H1 (cell line): ENCODE data around the gene CAMTA1. TPM values are rescaled to one million over a fixed set of nuclear protein-coding genes. Genes with fewer than 3 reads are reported as not detected.

Experiments
- CTCF ChIA-PET: fragments of 300-600 bp; sonication (Branson Sonifier 250); formaldehyde crosslinking; loops from one replicate; lab custom pipeline; 2021; ENCODE audit not compliant: partially characterized antibody; lab: Charles Lee
- POLR2A ChIA-PET: fragments of 300-600 bp; sonication (Branson Sonifier 250); formaldehyde crosslinking; loops from one replicate; lab custom pipeline; 2021; ENCODE audit warnings: inconsistent platforms; ENCODE audit not compliant: partially characterized antibody; lab: Charles Lee
- DNase-seq, 2 experiments: peaks; one replicate each; pipeline versions ENCODE4 v3.0.0 to v3.0.0-alpha.2; 2010 to 2022; ENCODE audit warnings: low spot score in 2 of 2, low read depth in 1 of 2, mixed read lengths in 1 of 2
- FAIRE-seq: peaks from 2 replicates; lab custom pipeline; 2011; peaks lifted over from hg19 to GRCh38; lab: Jason Lieb, UNC
- H2AFZ ChIP-seq: 2 replicates; pipeline ENCODE4 v1.8.1; 2012; ENCODE audit warnings: low read length, inconsistent platforms
- H2AK5ac ChIP-seq: 2 replicates; pipeline ENCODE4 v1.6.1; 2013; ENCODE audit warnings: low read depth, low read length
- H2BK120ac ChIP-seq: replicated peaks from 2 replicates; pipeline ENCODE3; 2013; ENCODE audit warnings: low read depth, low read length, inconsistent platforms
- H2BK12ac ChIP-seq: 2 replicates; pipeline ENCODE4 v1.6.1; 2013; ENCODE audit warnings: low read depth, low read length
- H2BK15ac ChIP-seq: 2 replicates; pipeline ENCODE4 v1.6.1; 2013; ENCODE audit warnings: low read length
- H2BK20ac ChIP-seq: 2 replicates; pipeline ENCODE4 v1.6.1; 2013; ENCODE audit warnings: low read length
- H2BK5ac ChIP-seq: 2 replicates; pipeline ENCODE4 v1.6.1; 2013; ENCODE audit warnings: low read depth, low read length
- H3K14ac ChIP-seq: 2 replicates; pipeline ENCODE4 v1.6.1; 2013; ENCODE audit warnings: inconsistent platforms; ENCODE audit not compliant: insufficient read length
- H3K18ac ChIP-seq: 2 replicates; pipeline ENCODE4 v1.6.1; 2013; ENCODE audit warnings: low read length; ENCODE audit errors: extremely low read depth
- H3K23ac ChIP-seq: 2 replicates; pipeline ENCODE4 v1.6.1; 2013; ENCODE audit warnings: inconsistent platforms; ENCODE audit not compliant: insufficient read length
- H3K23me2 ChIP-seq: 2 replicates; pipeline ENCODE4 v1.6.1; 2013; ENCODE audit warnings: low read depth, low read length
- H3K27ac ChIP-seq: 2 replicates; pipeline ENCODE4 v1.6.1; 2011; ENCODE audit warnings: low read depth, low read length, inconsistent platforms
- H3K27me3 ChIP-seq, 4 experiments: replicated peaks in 1 of 4; 1 replicate in 1 of 4; 2 replicates in 3 of 4; pipeline versions ENCODE4 v1.6.1 to v1.8.1; 2011 to 2013; ENCODE audit warnings: low read length in 3 of 4, mild to moderate bottlenecking in 3 of 4, inconsistent platforms in 2 of 4, mixed read lengths in 2 of 4, moderate library complexity in 1 of 4; ENCODE audit not compliant: control insufficient read depth in 3 of 4, insufficient read depth in 3 of 4; ENCODE audit errors: extremely low read depth in 1 of 4
- H3K36me3 ChIP-seq, 4 experiments: 2 replicates each; pipeline versions ENCODE4 v1.6.1 to v1.8.1; 2011 to 2013; ENCODE audit warnings: mild to moderate bottlenecking in 4 of 4, low read length in 3 of 4, moderate library complexity in 2 of 4, control low read depth in 1 of 4, inconsistent platforms in 1 of 4; ENCODE audit not compliant: insufficient read depth in 4 of 4, control insufficient read depth in 2 of 4
- H3K4ac ChIP-seq: replicated peaks from 2 replicates; pipeline ENCODE3; 2013; ENCODE audit warnings: low read length, low read depth, mixed read lengths, inconsistent platforms; ENCODE audit not compliant: insufficient read length
- H3K4me1 ChIP-seq, 4 experiments: replicated peaks in 1 of 4; 1 replicate in 1 of 4; 2 replicates in 3 of 4; pipeline versions ENCODE4 v1.6.1 to v1.8.1; 2011 to 2013; ENCODE audit warnings: low read length in 3 of 4, inconsistent platforms in 2 of 4, mixed read lengths in 1 of 4; ENCODE audit not compliant: insufficient read depth in 4 of 4, control insufficient read depth in 3 of 4
- H3K4me2 ChIP-seq, 2 experiments: 2 replicates each; pipeline versions ENCODE4 v1.6.1 to v1.8.1; 2011 to 2013; ENCODE audit warnings: low read depth in 2 of 2, low read length in 2 of 2, control low read depth in 1 of 2, inconsistent platforms in 1 of 2, mild to moderate bottlenecking in 1 of 2; ENCODE audit not compliant: insufficient read depth in 1 of 2
- H3K4me3 ChIP-seq, 4 experiments: fragments of 200-600, 300-600 bp in 1 of 4; sonication (generic), shearing (Covaris generic), sonication (Bioruptor Twin) in 1 of 4; 2 replicates each; pipeline versions ENCODE4 v1.5.1 to v1.8.1; 2011 to 2016; ENCODE audit warnings: low read length in 4 of 4, low read depth in 3 of 4, control low read depth in 2 of 4, inconsistent platforms in 2 of 4, mild to moderate bottlenecking in 2 of 4, mixed read lengths in 1 of 4, moderate library complexity in 1 of 4; ENCODE audit not compliant: insufficient read depth in 2 of 4; ENCODE audit errors: extremely low read depth in 1 of 4
- H3K56ac ChIP-seq: replicated peaks from 2 replicates; pipeline ENCODE3; 2013; ENCODE audit warnings: low read depth, mild to moderate bottlenecking, mixed read lengths, low read length, inconsistent platforms; ENCODE audit not compliant: insufficient read length
- H3K79me1 ChIP-seq: 2 replicates; pipeline ENCODE4 v1.6.1; 2013; ENCODE audit warnings: low read depth, low read length, control low read depth
- H3K79me2 ChIP-seq, 2 experiments: 2 replicates each; pipeline versions ENCODE4 v1.6.1 to v1.8.1; 2012 to 2013; ENCODE audit warnings: low read length in 2 of 2, mild to moderate bottlenecking in 2 of 2, inconsistent platforms in 1 of 2; ENCODE audit not compliant: insufficient read depth in 2 of 2, control insufficient read depth in 1 of 2
- H3K9ac ChIP-seq, 4 experiments: replicated peaks in 1 of 4; 1 replicate in 1 of 4; 2 replicates in 3 of 4; pipeline versions ENCODE4 v1.6.1 to v1.8.1; 2011 to 2013; ENCODE audit warnings: low read depth in 3 of 4, low read length in 3 of 4, control low read depth in 2 of 4, mild to moderate bottlenecking in 2 of 4, moderate library complexity in 2 of 4, inconsistent platforms in 1 of 4; ENCODE audit errors: extremely low read depth in 1 of 4
- H3K9me3 ChIP-seq, 2 experiments: 2 replicates each; pipeline versions ENCODE4 v1.6.1 to v1.8.1; 2012 to 2013; ENCODE audit warnings: mild to moderate bottlenecking in 2 of 2, moderate library complexity in 2 of 2, control low read depth in 1 of 2, inconsistent platforms in 1 of 2, low read depth in 1 of 2, low read length in 1 of 2, mixed read lengths in 1 of 2; ENCODE audit not compliant: insufficient read depth in 2 of 2
- H4K20me1 ChIP-seq, 2 experiments: replicated peaks in 1 of 2; 2 replicates each; pipeline versions ENCODE3 to v1.8.1; 2011 to 2013; ENCODE audit warnings: inconsistent platforms in 2 of 2, low read length in 2 of 2, mild to moderate bottlenecking in 1 of 2; ENCODE audit not compliant: insufficient read depth in 2 of 2, control insufficient read depth in 1 of 2
- H4K5ac ChIP-seq: 2 replicates; pipeline ENCODE4 v1.6.1; 2013; ENCODE audit warnings: low read length, low read depth, mixed read lengths, inconsistent platforms; ENCODE audit not compliant: insufficient read length
- H4K8ac ChIP-seq: 2 replicates; pipeline ENCODE4 v1.8.0; 2013; ENCODE audit warnings: mild to moderate bottlenecking, moderate library complexity, low read length, inconsistent platforms; ENCODE audit not compliant: insufficient read depth; ENCODE audit errors: extremely low read depth
- H4K91ac ChIP-seq: replicated peaks from 2 replicates; pipeline ENCODE3; 2013; ENCODE audit warnings: low read length, mixed read lengths, inconsistent platforms; ENCODE audit not compliant: insufficient read length
- POU5F1 ChIP-seq: IDR thresholded peaks from 2 replicates; pipeline ENCODE4 v1.6.1; 2011; ENCODE audit warnings: low read depth, mild to moderate bottlenecking, low read length, moderate library complexity
- RAD21 ChIP-seq, 2 experiments: IDR thresholded peaks in 1 of 2; conservative IDR thresholded peaks in 1 of 2; 2 replicates each; pipeline ENCODE4 v1.6.1; 2011; ENCODE audit warnings: low read depth in 2 of 2, low read length in 2 of 2, improper control_type of control experiment in 1 of 2, inconsistent platforms in 1 of 2, mild to moderate bottlenecking in 1 of 2, moderate library complexity in 1 of 2
- WGBS, 2 experiments: shearing (Covaris generic) in 1 of 2; methylation state at CpG; one replicate each; pipeline versions ENCODE4 v1.1.6 to v1.1.7; 2013 to 2015; ENCODE audit warnings: low lambda C conversion rate in 2 of 2, mixed read lengths in 2 of 2, inconsistent platforms in 1 of 2, low coverage in 1 of 2, missing lambda C conversion rate in 1 of 2; ENCODE audit not compliant: insufficient replicate concordance in 2 of 2, insufficient coverage in 1 of 2, insufficient read length in 1 of 2; ENCODE audit errors: extremely low coverage in 1 of 2, missing lambda C conversion rate in 1 of 2; 5-methylcytosine and 5-hydroxymethylcytosine counted together
- polyA plus RNA-seq, 7 experiments: library from polyadenylated mRNA; depleted of rRNA in 3 of 7; stranded (reverse) in 5 of 7; unstranded in 2 of 7; fragments of >200 nt in 5 of 7; fragments of 200-250 nt in 2 of 7; gene quantifications; 1 replicate in 5 of 7; 2 replicates in 1 of 7; 4 replicates in 1 of 7; pipeline versions ENCODE4 v1.2.1 to v1.2.3, GENCODE V29; 2011 to 2013; ENCODE audit warnings: missing spikeins in 2 of 7, mixed read lengths in 2 of 7
- total RNA-seq: library from RNA; stranded (reverse); fragmentation: NEBNext Ultra II Directional; extraction: Animal tissue kit (Norgen Biotek cat#: 25700); gene quantifications from 2 replicates; pipeline ENCODE4 v1.2.1, GENCODE V29; 2021
- TF ChIP-seq, protein P1 (sequence below), 3 experiments: IDR thresholded peaks; 1 replicate in 2 of 3; 2 replicates in 1 of 3; pipeline versions ENCODE4 v1.5.1 to v1.6.1; 2011; ENCODE audit warnings: low read length in 3 of 3, mild to moderate bottlenecking in 3 of 3, inconsistent platforms in 2 of 3, low read depth in 1 of 3, moderate library complexity in 1 of 3; ENCODE audit not compliant: insufficient read depth in 1 of 3; ENCODE audit errors: control extremely low read depth in 1 of 3

CAMTA1 gene
- total and polyA plus RNA-seq, 2 of the 8 experiments (the other 6 are each of a cell fraction or from before 2014, with no cell fraction given): 65.0 to 119 TPM

DNA sequence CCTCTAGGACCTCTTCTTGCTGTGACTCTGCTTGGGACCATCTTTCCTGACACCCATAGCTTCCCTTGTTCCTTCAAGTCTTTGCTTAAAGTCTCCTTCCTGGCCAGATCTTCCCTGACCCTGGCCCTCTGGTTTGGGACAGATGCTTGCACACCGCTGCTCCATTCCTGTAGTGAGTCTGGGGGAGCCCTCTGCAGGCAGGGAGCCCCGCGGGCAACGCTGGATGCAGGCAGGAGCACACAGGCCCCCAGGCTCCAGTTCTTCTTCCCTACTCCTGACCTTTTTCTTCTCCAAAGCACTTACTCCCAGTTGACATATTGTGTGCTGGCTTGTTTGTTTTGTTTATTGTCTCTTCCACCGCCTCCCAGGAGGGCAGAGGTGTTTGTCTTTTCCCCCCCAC lies 413.4 kb downstream of the CAMTA1 start:
- H3K27me3 ChIP-seq: no peaks in the 10 kb centered on the region; a peak in 1 of 7 replicates
- TF ChIP-seq RAD21 (IDR thresholded peaks at IDR 0.05 in 1 of 2, conservative IDR thresholded peaks at IDR 0.05 in 1 of 2; ENCODE audit: low read depth in 2 of 2, low read length in 2 of 2): peak; percentile 27 to 40; a peak in 2 of 4 replicates
- TF ChIP-seq POU5F1: no peak
- TF ChIP-seq, protein P1, sequence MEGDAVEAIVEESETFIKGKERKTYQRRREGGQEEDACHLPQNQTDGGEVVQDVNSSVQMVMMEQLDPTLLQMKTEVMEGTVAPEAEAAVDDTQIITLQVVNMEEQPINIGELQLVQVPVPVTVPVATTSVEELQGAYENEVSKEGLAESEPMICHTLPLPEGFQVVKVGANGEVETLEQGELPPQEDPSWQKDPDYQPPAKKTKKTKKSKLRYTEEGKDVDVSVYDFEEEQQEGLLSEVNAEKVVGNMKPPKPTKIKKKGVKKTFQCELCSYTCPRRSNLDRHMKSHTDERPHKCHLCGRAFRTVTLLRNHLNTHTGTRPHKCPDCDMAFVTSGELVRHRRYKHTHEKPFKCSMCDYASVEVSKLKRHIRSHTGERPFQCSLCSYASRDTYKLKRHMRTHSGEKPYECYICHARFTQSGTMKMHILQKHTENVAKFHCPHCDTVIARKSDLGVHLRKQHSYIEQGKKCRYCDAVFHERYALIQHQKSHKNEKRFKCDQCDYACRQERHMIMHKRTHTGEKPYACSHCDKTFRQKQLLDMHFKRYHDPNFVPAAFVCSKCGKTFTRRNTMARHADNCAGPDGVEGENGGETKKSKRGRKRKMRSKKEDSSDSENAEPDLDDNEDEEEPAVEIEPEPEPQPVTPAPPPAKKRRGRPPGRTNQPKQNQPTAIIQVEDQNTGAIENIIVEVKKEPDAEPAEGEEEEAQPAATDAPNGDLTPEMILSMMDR (IDR thresholded peaks at IDR 0.05; ENCODE audit: control extremely low read depth in 1 of 3, insufficient read depth in 1 of 3, low read depth in 1 of 3, low read length in 3 of 3): peak in 2 of 3 experiments; percentile 10 to 22; a peak in 1 of 4 replicates
- TF ChIP-seq, all 59 proteins: peak for 2
- ChIA-PET POLR2A (interaction anchor here (1.2 kb wide), 1 partner anchor 156 kb away, joined by 3 read pairs; no protein-coding TSS in a partner anchor), CTCF (interaction anchor here (1.5 to 2.1 kb wide), 2 partner anchors 9 to 118 kb away, joined by 6 to 7 read pairs; no protein-coding TSS in a partner anchor)
- no peak overlapping the region for H3K27ac ChIP-seq
- H4K91ac ChIP-seq: no peak overlapping the region
- H2BK120ac ChIP-seq: no peak overlapping the region
- H2BK20ac ChIP-seq: no peak overlapping the region
- H2BK12ac ChIP-seq: no peak overlapping the region
- H4K20me1 ChIP-seq: no peaks in the 10 kb centered on the region
- 84% methylated on average over 5 of the region's 5 CpGs; no CpG with 5 or more reads in 1 of the 2 experiments for WGBS, 2 experiments
- no peak overlapping the region; the same call in 1 of the 2 replicates for H4K8ac ChIP-seq
- H2BK5ac ChIP-seq: no peak overlapping the region
- H2BK15ac ChIP-seq: no peak overlapping the region
- no peak overlapping the region for H4K5ac ChIP-seq
- no peak overlapping the region for H3K9ac ChIP-seq
- H3K4me2 ChIP-seq: peak overlapping the region in 1 of 2 experiments; percentile 27; a peak in 1 of 4 replicates
- no peak overlapping the region for H3K4ac ChIP-seq
- H3K79me2 ChIP-seq: no peaks in the 10 kb centered on the region
- peaks cover 0 to 11% (median 7%) of the 10 kb centered on the region in 4 experiments; a peak in 6 of 7 replicates for H3K4me1 ChIP-seq
- no peak overlapping the region for H2AK5ac ChIP-seq
- no peak overlapping the region for H3K4me3 ChIP-seq
- H3K56ac ChIP-seq: no peak overlapping the region
- H3K79me1 ChIP-seq: no peaks in the 10 kb centered on the region
- FAIRE-seq (no peak), DNase-seq (no peak)
- no peak overlapping the region for H2AFZ ChIP-seq
- H3K18ac ChIP-seq: no peak overlapping the region
- H3K23ac ChIP-seq: no peak overlapping the region
- no peaks in the 10 kb centered on the region for H3K23me2 ChIP-seq
- H3K36me3 ChIP-seq: no peaks in the 10 kb centered on the region
- no peak overlapping the region for H3K14ac ChIP-seq
- H3K9me3 ChIP-seq: no peaks in the 10 kb centered on the region
